ENCODE results near the gene TCEANC. TPM values are rescaled to one million over a fixed set of nuclear protein-coding genes. Genes with fewer than 3 reads are reported as not detected.
"Not testable (repeated sequence)": the region's sequence is repeated elsewhere in the genome, so short reads cannot be mapped to it uniquely, and the experiment has no call there.

TCEANC gene
- total and polyA plus RNA-seq, 2 donors (not counting 1 experiment from before 2014, with no cell fraction given): 2.3 to 7.3 TPM

DNA sequence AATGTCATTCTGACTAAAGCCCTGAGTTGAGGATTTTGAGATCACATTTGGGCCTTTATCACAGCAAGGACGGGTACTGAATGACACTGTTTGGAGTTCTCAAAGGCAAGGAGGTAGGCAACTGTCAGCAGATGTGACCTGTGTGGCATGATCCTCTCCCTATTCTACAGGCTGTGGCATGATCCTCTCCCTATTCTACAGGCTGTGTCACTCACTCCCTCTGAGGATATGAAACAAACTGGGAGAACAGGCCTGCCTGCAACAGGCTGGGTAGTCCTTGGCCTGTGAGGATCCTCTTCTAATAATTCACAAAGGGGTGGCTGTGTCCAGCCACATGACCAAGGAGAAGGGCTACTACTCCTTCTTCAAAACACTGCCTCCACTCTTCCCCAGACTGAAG is 14.9 kb upstream of the TCEANC start:
- Histone ChIP-seq H3K27ac (ENCODE audit: insufficient read depth, low read length) (no peak overlapping the region), H3K79me2 (ENCODE audit: control insufficient read depth, insufficient read depth, low read length) (no peaks in the 10 kb centered on the region), H2AFZ (ENCODE audit: low read length) (no peak overlapping the region), H3K4me2 (ENCODE audit: extremely low read depth, insufficient read depth, low read length) (no peak overlapping the region), H3K9ac (ENCODE audit: insufficient read depth, low read length) (no peak overlapping the region), H3K4me3 (replicated peaks in 1 of 4; ENCODE audit: control extremely low read depth in 1 of 4, insufficient read depth in 1 of 4, low read depth in 3 of 4, low read length in 4 of 4) (no peak overlapping the region), H3K27me3 (ENCODE audit: control insufficient read depth, insufficient read depth, low read length) (no peaks in the 10 kb centered on the region), H3K36me3 (ENCODE audit: control insufficient read depth, insufficient read depth, low read length) (no peaks in the 10 kb centered on the region), H3K9me3 (ENCODE audit: control insufficient read depth, insufficient read depth, low read depth, low read length) (no peaks in the 10 kb centered on the region), H3K4me1 (ENCODE audit: control insufficient read depth, extremely low read depth, insufficient read depth, low read length) (no peaks in the 10 kb centered on the region), H4K20me1 (ENCODE audit: control insufficient read depth, extremely low read depth, insufficient read depth, low read length) (no peaks in the 10 kb centered on the region)
- no peak for DNase-seq (ENCODE audit: low read depth in 2 of 2)
- TF ChIP-seq, protein P1, sequence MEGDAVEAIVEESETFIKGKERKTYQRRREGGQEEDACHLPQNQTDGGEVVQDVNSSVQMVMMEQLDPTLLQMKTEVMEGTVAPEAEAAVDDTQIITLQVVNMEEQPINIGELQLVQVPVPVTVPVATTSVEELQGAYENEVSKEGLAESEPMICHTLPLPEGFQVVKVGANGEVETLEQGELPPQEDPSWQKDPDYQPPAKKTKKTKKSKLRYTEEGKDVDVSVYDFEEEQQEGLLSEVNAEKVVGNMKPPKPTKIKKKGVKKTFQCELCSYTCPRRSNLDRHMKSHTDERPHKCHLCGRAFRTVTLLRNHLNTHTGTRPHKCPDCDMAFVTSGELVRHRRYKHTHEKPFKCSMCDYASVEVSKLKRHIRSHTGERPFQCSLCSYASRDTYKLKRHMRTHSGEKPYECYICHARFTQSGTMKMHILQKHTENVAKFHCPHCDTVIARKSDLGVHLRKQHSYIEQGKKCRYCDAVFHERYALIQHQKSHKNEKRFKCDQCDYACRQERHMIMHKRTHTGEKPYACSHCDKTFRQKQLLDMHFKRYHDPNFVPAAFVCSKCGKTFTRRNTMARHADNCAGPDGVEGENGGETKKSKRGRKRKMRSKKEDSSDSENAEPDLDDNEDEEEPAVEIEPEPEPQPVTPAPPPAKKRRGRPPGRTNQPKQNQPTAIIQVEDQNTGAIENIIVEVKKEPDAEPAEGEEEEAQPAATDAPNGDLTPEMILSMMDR (conservative IDR thresholded peaks at IDR 0.05 in 1 of 2, IDR thresholded peaks at IDR 0.05 in 1 of 2; ENCODE audit: low read depth in 1 of 2, low read length in 2 of 2): no peak
- no peak for TF ChIP-seq EZH2 (IDR thresholded peaks at IDR 0.05; ENCODE audit: low read length, missing control alignments)

DNA sequence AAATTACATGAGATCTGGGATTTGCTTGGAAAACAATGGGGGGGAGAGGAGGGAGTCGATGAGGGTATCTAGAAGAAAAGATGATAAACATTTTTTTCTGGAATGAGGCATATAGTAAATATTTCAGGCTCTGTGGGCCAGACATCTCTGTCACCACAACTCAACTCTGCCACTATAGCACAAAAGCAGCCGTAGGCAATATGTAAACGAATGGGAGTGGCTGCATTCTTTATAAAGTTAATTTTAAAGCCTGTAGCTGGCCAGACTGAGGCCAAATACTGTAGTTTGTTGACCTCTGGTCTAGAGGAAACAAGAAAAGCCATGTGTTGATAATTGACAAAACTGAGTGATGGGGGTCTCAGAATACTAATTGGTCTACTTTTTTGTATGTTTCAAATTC is 14.1 kb upstream of the TCEANC start:
- Histone ChIP-seq H4K20me1 (ENCODE audit: control insufficient read depth, extremely low read depth, insufficient read depth, low read length) (no peaks in the 10 kb centered on the region), H2AFZ (ENCODE audit: low read length) (no peak overlapping the region), H3K9me3 (ENCODE audit: control insufficient read depth, insufficient read depth, low read depth, low read length) (no peaks in the 10 kb centered on the region), H3K4me3 (replicated peaks in 1 of 4; ENCODE audit: control extremely low read depth in 1 of 4, insufficient read depth in 1 of 4, low read depth in 3 of 4, low read length in 4 of 4) (no peak overlapping the region), H3K27me3 (ENCODE audit: control insufficient read depth, insufficient read depth, low read length) (no peaks in the 10 kb centered on the region), H3K27ac (ENCODE audit: insufficient read depth, low read length) (no peak overlapping the region), H3K36me3 (ENCODE audit: control insufficient read depth, insufficient read depth, low read length) (no peaks in the 10 kb centered on the region), H3K79me2 (ENCODE audit: control insufficient read depth, insufficient read depth, low read length) (no peaks in the 10 kb centered on the region), H3K9ac (ENCODE audit: insufficient read depth, low read length) (no peak overlapping the region), H3K4me1 (ENCODE audit: control insufficient read depth, extremely low read depth, insufficient read depth, low read length) (no peaks in the 10 kb centered on the region), H3K4me2 (ENCODE audit: extremely low read depth, insufficient read depth, low read length) (no peak overlapping the region)
- TF ChIP-seq EZH2 (IDR thresholded peaks at IDR 0.05; ENCODE audit: low read length, missing control alignments): no peak
- TF ChIP-seq, protein P1 (conservative IDR thresholded peaks at IDR 0.05 in 1 of 2, IDR thresholded peaks at IDR 0.05 in 1 of 2; ENCODE audit: low read depth in 1 of 2, low read length in 2 of 2): no peak
- DNase-seq (ENCODE audit: low read depth in 2 of 2): no peak

DNA sequence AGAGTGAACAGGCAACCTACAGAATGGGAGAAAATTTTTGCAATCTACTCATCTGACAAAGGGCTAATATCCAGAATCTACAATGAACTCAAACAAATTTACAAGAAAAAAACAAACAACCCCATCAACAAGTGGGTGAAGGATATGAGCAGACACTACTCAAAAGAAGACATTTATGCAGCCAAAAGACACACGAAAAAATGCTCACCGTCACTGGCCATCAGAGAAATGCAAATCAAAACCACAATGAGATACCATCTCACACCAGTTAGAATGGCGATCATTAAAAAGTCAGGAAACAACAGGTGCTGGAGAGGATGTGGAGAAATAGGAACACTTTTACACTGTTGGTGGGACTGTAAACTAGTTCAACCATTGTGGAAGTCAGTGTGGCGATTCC is 11.3 kb upstream of the TCEANC start:
- not testable (repeated sequence) for H3K4me2 ChIP-seq (ENCODE audit: extremely low read depth, insufficient read depth, low read length); H3K4me3 ChIP-seq (replicated peaks in 1 of 4; ENCODE audit: control extremely low read depth in 1 of 4, insufficient read depth in 1 of 4, low read depth in 3 of 4, low read length in 4 of 4); H3K9ac ChIP-seq (ENCODE audit: insufficient read depth, low read length); DNase-seq (ENCODE audit: low read depth in 2 of 2); H4K20me1 ChIP-seq (ENCODE audit: control insufficient read depth, extremely low read depth, insufficient read depth, low read length); H3K27ac ChIP-seq (ENCODE audit: insufficient read depth, low read length); H2AFZ ChIP-seq (ENCODE audit: low read length); H3K4me1 ChIP-seq (ENCODE audit: control insufficient read depth, extremely low read depth, insufficient read depth, low read length); H3K79me2 ChIP-seq (ENCODE audit: control insufficient read depth, insufficient read depth, low read length); H3K27me3 ChIP-seq (ENCODE audit: control insufficient read depth, insufficient read depth, low read length); H3K36me3 ChIP-seq (ENCODE audit: control insufficient read depth, insufficient read depth, low read length); H3K9me3 ChIP-seq (ENCODE audit: control insufficient read depth, insufficient read depth, low read depth, low read length)

All from fibroblast of lung (primary cell).